BE2C (cell line): ENCODE results near the gene PTGR3.

Experiments
- DNase-seq: peaks from one replicate; pipeline ENCODE4 v3.0.0-alpha.2; 2020
- H3K27me3 ChIP-seq: fragments of 250-450 bp; sonication (Bioruptor Pico); 2 replicates; pipeline ENCODE4 v1.5.1; 2020; ENCODE audit warnings: mild to moderate bottlenecking
- H3K36me3 ChIP-seq: fragments of 250-450 bp; sonication (Bioruptor Pico); 2 replicates; pipeline ENCODE4 v1.5.1; 2020; ENCODE audit warnings: mild to moderate bottlenecking
- H3K4me1 ChIP-seq: fragments of 250-450 bp; sonication (Bioruptor Pico); 2 replicates; pipeline ENCODE4 v1.5.1; 2020
- H3K4me3 ChIP-seq: 2 replicates; pipeline ENCODE4 v1.5.1; 2011; ENCODE audit warnings: low read depth, low read length
- H3K9me3 ChIP-seq: fragments of 250-450 bp; sonication (Bioruptor Pico); 2 replicates; pipeline ENCODE4 v1.5.1; 2020
- TF ChIP-seq, protein P1 (sequence below): IDR thresholded peaks from 2 replicates; pipeline ENCODE4 v1.5.1; 2012; ENCODE audit warnings: mild to moderate bottlenecking, low read depth, low read length

The PTGR3 gene

DNA sequence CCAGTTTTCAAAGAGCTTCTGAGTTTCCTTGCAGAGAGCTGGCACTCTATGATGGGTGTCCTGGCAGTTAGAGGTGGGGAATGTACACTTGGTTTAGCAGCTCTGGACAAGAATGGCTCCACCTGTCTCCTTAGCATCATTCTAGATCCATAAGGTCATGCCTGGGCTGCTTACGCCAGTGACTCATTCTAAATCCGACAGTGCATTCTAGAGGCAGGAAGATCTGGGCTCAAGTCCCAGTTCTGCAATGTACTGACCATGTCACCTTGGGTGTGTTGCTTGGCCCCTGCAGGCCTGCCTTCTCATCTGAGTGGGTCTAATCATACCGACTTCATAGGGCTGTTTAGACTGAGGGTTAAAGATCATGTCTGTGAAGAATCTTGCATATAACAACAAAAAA, 46.5 kb downstream of the PTGR3 start:
- Histone ChIP-seq H3K4me1 (no peaks in the 10 kb centered on the region), H3K4me3 (no peak overlapping the region), H3K9me3 (no peaks in the 10 kb centered on the region), H3K27me3 (no peaks in the 10 kb centered on the region), H3K36me3 (no peaks in the 10 kb centered on the region)
- TF ChIP-seq, protein P1, sequence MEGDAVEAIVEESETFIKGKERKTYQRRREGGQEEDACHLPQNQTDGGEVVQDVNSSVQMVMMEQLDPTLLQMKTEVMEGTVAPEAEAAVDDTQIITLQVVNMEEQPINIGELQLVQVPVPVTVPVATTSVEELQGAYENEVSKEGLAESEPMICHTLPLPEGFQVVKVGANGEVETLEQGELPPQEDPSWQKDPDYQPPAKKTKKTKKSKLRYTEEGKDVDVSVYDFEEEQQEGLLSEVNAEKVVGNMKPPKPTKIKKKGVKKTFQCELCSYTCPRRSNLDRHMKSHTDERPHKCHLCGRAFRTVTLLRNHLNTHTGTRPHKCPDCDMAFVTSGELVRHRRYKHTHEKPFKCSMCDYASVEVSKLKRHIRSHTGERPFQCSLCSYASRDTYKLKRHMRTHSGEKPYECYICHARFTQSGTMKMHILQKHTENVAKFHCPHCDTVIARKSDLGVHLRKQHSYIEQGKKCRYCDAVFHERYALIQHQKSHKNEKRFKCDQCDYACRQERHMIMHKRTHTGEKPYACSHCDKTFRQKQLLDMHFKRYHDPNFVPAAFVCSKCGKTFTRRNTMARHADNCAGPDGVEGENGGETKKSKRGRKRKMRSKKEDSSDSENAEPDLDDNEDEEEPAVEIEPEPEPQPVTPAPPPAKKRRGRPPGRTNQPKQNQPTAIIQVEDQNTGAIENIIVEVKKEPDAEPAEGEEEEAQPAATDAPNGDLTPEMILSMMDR, result no peak
- no peak for DNase-seq

DNA sequence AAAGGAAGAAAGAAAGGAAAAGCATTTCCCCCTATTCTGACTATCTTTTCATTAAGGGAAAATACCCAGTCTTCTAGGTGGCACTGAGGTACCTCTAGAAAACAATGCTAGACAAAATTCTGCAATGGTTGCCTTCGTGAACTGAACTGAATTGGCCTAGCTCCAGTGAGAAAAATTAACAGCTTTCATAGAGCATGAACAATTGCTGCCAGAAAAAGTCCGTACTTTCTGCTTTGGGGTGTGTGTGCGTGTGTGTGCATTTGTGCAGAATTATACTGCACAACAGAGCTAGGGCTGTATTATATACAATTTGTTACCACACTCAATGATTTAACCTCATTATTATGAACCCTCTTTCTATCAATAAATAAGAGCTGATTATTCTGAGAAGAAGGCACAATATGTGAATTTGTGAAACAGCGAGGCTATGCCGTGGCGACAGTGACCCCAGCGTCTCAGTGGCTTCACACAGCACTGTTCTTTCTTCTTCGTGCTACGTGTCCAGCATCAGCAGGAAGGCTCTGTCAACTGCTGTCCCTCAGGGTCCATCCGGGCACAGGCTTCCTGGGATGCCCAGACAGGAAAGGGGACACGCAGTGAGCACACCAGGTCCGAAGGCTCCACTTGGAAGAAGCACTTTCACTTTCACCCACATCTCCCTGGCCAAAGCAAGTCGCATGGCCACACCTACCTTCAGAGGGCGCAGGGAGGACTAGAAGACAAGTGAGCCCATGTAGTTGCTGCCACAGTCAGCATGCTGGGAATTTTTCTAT, 47.5 kb downstream of the PTGR3 start:
- no peaks in the 10 kb centered on the region for H3K36me3 ChIP-seq
- H3K4me1 ChIP-seq, result no peaks in the 10 kb centered on the region
- no peak overlapping the region for H3K4me3 ChIP-seq
- DNase-seq, result no peak
- no peaks in the 10 kb centered on the region for H3K27me3 ChIP-seq
- H3K9me3 ChIP-seq, result no peaks in the 10 kb centered on the region
- TF ChIP-seq, protein P1, result no peak

DNA sequence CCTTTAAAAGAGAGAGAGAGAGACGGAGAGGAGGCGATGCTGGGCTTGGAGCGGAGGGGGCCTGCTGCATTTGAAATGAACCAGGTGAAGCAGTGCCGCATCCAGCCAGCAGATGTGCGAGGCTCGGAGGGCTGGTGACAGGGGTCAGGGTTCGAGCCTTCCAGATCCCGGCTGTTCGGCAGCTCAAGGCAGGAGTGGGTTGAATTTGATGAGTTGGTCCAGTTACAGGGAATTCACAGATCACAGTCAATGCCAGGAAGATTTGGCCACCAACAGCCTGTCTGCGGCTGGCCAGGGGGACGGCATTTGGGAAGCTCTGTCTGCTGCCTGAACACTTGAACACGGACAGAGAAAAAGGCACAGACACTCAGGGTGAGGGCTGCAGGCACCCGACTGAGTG, 48.6 kb downstream of the PTGR3 start:
- Histone ChIP-seq H3K27me3 (no peaks in the 10 kb centered on the region), H3K4me3 (no peak overlapping the region), H3K36me3 (no peaks in the 10 kb centered on the region), H3K9me3 (no peaks in the 10 kb centered on the region), H3K4me1 (no peaks in the 10 kb centered on the region)
- no peak for DNase-seq
- TF ChIP-seq, protein P1, result no peak

DNA sequence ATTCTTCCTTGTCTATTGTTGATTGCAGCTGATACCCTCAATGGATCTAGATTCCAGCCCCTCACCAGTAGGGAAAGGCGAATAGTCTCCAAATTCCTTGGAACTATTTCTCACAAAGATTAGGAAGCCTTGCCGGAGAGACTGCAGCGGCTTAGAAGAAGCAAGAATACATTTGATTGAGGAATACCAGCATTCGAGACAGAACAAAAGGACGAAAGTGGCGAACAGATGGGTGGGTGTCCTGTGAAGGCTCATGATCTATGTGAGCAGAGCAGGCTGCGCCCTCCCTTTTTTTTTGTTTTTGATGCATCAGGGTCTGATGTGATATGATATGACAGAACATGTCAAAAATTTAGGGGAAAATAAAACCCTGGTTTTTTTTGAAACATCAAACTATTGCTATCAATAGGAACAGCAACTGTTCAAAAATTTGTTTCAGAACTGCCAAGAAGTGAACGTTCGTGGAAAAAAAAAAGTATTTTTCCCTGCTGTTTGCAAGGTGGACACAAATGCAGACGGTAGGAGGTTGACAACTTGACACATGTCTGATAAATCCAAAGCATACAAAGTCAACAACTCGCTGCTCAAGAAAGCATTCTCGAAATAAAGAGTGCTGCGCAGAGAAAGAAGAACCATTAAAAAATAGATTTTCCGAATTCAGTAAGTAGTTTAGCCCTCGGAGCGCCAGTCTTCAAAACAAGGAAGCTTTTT, 49.1 kb downstream of the PTGR3 start:
- Histone ChIP-seq H3K27me3 (no peaks in the 10 kb centered on the region), H3K9me3 (no peaks in the 10 kb centered on the region)

DNA sequence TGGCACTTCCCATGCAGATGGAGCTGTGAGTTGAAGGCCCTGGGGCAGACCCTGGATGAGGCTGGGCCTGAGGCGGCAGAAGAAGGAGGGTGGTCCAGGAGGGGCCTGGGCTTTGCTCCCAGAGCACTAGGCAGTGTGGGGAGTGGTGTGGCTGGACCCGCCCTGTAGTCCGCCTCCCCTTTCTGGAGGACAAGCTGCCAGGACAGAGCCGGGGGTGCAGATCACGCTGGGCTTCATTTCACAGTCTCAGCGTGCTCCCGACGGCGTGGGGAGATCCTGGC, 49.8 kb downstream of the PTGR3 start:
- TF ChIP-seq, protein P1, result no peak
- Histone ChIP-seq H3K9me3 (no peaks in the 10 kb centered on the region), H3K4me3 (no peak overlapping the region), H3K36me3 (no peaks in the 10 kb centered on the region), H3K27me3 (no peaks in the 10 kb centered on the region), H3K4me1 (no peaks in the 10 kb centered on the region)
- no peak for DNase-seq

More for the DNA sequence above, 49.1 kb downstream of the PTGR3 start:
- DNase-seq, result no peak
- Histone ChIP-seq H3K36me3 (no peaks in the 10 kb centered on the region), H3K4me3 (no peak overlapping the region), H3K4me1 (no peaks in the 10 kb centered on the region)
- TF ChIP-seq, protein P1, result no peak
